HG02970 (cell line): ENCODE measurements around the gene ATP5ME.
"Not testable (repeated sequence)": the region's sequence is repeated elsewhere in the genome, so short reads cannot be mapped to it uniquely, and the experiment has no call there.

Experiments used
- ATAC-seq: cut with Tn5 transposase; IDR thresholded peaks from one replicate; pipeline ENCODE4 v1.9.1; 2021; ENCODE audit warnings: mild to moderate bottlenecking, moderate library complexity, moderate number of reproducible peaks; ENCODE audit not compliant: unreplicated experiment, low FRiP score

The ATP5ME gene

GRCh38 chr4:673349-674091 lies 556 bp downstream of the ATP5ME start:
- ATAC-seq, result no peak

GRCh38 chr4:671769-672168 lies 2.3 kb downstream of the ATP5ME start:
- no peak for ATAC-seq

GRCh38 chr4:669806-670559 lies 4.1 kb downstream of the ATP5ME start:
- ATAC-seq, result not testable (repeated sequence)

GRCh38 chr4:668219-668618 lies 5.9 kb downstream of the ATP5ME start:
- not testable (repeated sequence) for ATAC-seq

GRCh38 chr4:667545-667925 lies 6.5 kb downstream of the ATP5ME start:
- ATAC-seq, result no peak

GRCh38 chr4:666822-667544 lies 7.1 kb downstream of the ATP5ME start:
- no peak for ATAC-seq

GRCh38 chr4:666436-666810 lies 7.7 kb downstream of the ATP5ME start:
- no peak for ATAC-seq

- no peak for ATAC-seq
These were observed 8.2 kb downstream of the ATP5ME start for GRCh38 chr4:665751-666435.

GRCh38 chr4:665381-665750 lies 8.7 kb downstream of the ATP5ME start:
- ATAC-seq, result no peak

GRCh38 chr4:664713-665231 lies 9.3 kb downstream of the ATP5ME start:
- no peak for ATAC-seq

GRCh38 chr4:663438-664428 lies 10.3 kb downstream of the ATP5ME start:
- ATAC-seq, result no peak

- ATAC-seq, result no peak
These were observed 11.0 kb downstream of the ATP5ME start for GRCh38 chr4:663046-663437.

- ATAC-seq, result no peak
These were observed 12.0 kb downstream of the ATP5ME start for GRCh38 chr4:661881-662761.

GRCh38 chr4:661231-661630 lies 12.8 kb downstream of the ATP5ME start:
- ATAC-seq, result no peak

- no peak for ATAC-seq
These were observed 13.7 kb downstream of the ATP5ME start for GRCh38 chr4:660401-660800.

- ATAC-seq, result no peak
These were observed 14.2 kb downstream of the ATP5ME start for GRCh38 chr4:659851-660250.

- ATAC-seq, result no peak
These were observed 15.1 kb downstream of the ATP5ME start for GRCh38 chr4:658681-659667.
